Uterus (tissue), 4 donors: ENCODE data around the gene NKAPD1. TPM values are rescaled to one million over a fixed set of nuclear protein-coding genes. Genes with fewer than 3 reads are reported as not detected.
"Not testable (repeated sequence)": the region's sequence is repeated elsewhere in the genome, so short reads cannot be mapped to it uniquely, and the experiment has no call there.

Source experiments
- DNase-seq, 2 donors: peaks; one replicate each; pipeline ENCODE4 v3.0.0-alpha.2; 2019 to 2020
- H3K27ac ChIP-seq, 2 donors: fragments of 200-600 bp; sonication (generic); 1 replicate in 1 of 2; 2 replicates in 1 of 2; pipeline ENCODE4 v1.5.1; 2016 to 2018
- H3K27me3 ChIP-seq, 2 donors: fragments of 200-600 bp; sonication (generic); one replicate each; pipeline ENCODE4 v1.5.1; 2018 to 2019; ENCODE audit warnings: control low read depth in 1 of 2
- H3K36me3 ChIP-seq, 2 donors: fragments of 200-600 bp; sonication (generic); one replicate each; pipeline ENCODE4 v1.5.1; 2019; ENCODE audit warnings: control low read depth in 1 of 2
- H3K4me1 ChIP-seq, 2 donors: fragments of 200-600 bp; sonication (generic); one replicate each; pipeline ENCODE4 v1.5.1; 2018 to 2019; ENCODE audit warnings: control low read depth in 1 of 2
- H3K4me3 ChIP-seq, 2 donors: fragments of 200-600 bp; sonication (generic); 1 replicate in 1 of 2; 2 replicates in 1 of 2; pipeline ENCODE4 v1.5.1; 2018 to 2019; ENCODE audit warnings: mild to moderate bottlenecking in 1 of 2
- H3K9me3 ChIP-seq, 2 donors: fragments of 200-600 bp; sonication (generic); one replicate each; pipeline ENCODE4 v1.5.1; 2019; ENCODE audit warnings: control low read depth in 1 of 2
- CTCF ChIP-seq, 4 experiments: fragments of 200-600 bp in 2 of 4; fragments of 450-650 bp in 2 of 4; sonication (generic) in 2 of 4; IDR thresholded peaks; one replicate each; pipeline ENCODE4 v1.5.1; 2016 to 2019; ENCODE audit warnings: antibody characterized with exemption in 4 of 4, mild to moderate bottlenecking in 2 of 4, moderate library complexity in 1 of 4
- POLR2A ChIP-seq, 2 donors: fragments of 450-650 bp; IDR thresholded peaks; one replicate each; pipeline ENCODE4 v1.6.1; 2016; ENCODE audit warnings: antibody characterized with exemption in 2 of 2, mild to moderate bottlenecking in 1 of 2, moderate library complexity in 1 of 2
- intact Hi-C: fragments of 100-400 bp; cut with DNase I; formaldehyde crosslinking; loops from one replicate; pipeline ENCODE4 v1.15.1; 2023; ENCODE audit warnings: low total_unique reads
- total RNA-seq, 4 donors: library from RNA; depleted of rRNA in 3 of 4; stranded (reverse); fragments of >200 nt in 3 of 4; gene quantifications; one replicate each; pipeline versions ENCODE4 v1.1.0 to v1.2.4, GENCODE V29; 2014 to 2023
- donor health status: DM: yes; HTN: yes; CAD: no.

Gene NKAPD1
- total RNA-seq, 4 donors from 2014 or later: 2.3 to 32.9 (median 14.3) TPM

GRCh38 chr11:112033902-112034301 is 40.2 kb upstream of the NKAPD1 start:
- no peaks in the 10 kb centered on the region for H3K36me3 ChIP-seq
- H3K27ac ChIP-seq: no peak overlapping the region
- intact Hi-C loops: no loop called here

GRCh38 chr11:112037527-112037926 is 36.6 kb upstream of the NKAPD1 start:
- Histone ChIP-seq H3K36me3 (no peaks in the 10 kb centered on the region), H3K4me1 (no peaks in the 10 kb centered on the region), H3K4me3 (no peak overlapping the region), H3K9me3 (no peaks in the 10 kb centered on the region), H3K27ac (no peak overlapping the region), H3K27me3 (no peaks in the 10 kb centered on the region)
- TF ChIP-seq POLR2A (IDR thresholded peaks at IDR 0.05): no peak
- TF ChIP-seq CTCF (IDR thresholded peaks at IDR 0.05): no peak
- no peak for DNase-seq
- intact Hi-C loops: no loop called here

More at GRCh38 chr11:112033902-112034301, 40.2 kb upstream of the NKAPD1 start:
- H3K9me3 ChIP-seq: no peaks in the 10 kb centered on the region
- no peak overlapping the region for H3K4me3 ChIP-seq
- H3K27me3 ChIP-seq: no peaks in the 10 kb centered on the region
- TF ChIP-seq CTCF (IDR thresholded peaks at IDR 0.05) (no peak), POLR2A (IDR thresholded peaks at IDR 0.05) (no peak)
- no peaks in the 10 kb centered on the region for H3K4me1 ChIP-seq
- DNase-seq: no peak

- H3K4me1 ChIP-seq: no peaks in the 10 kb centered on the region
- intact Hi-C loops: no loop called here
- no peak overlapping the region for H3K4me3 ChIP-seq
- TF ChIP-seq CTCF (IDR thresholded peaks at IDR 0.05) (no peak), POLR2A (IDR thresholded peaks at IDR 0.05) (no peak)
- no peaks in the 10 kb centered on the region for H3K36me3 ChIP-seq
- no peaks in the 10 kb centered on the region for H3K9me3 ChIP-seq
- DNase-seq: no peak
- H3K27ac ChIP-seq: no peak overlapping the region
- no peaks in the 10 kb centered on the region for H3K27me3 ChIP-seq
Observed at GRCh38 chr11:112042161-112042960, 31.7 kb upstream of the NKAPD1 start.

GRCh38 chr11:112042961-112043304 is 31.2 kb upstream of the NKAPD1 start:
- Histone ChIP-seq H3K4me1 (no peaks in the 10 kb centered on the region), H3K9me3 (no peaks in the 10 kb centered on the region), H3K36me3 (no peaks in the 10 kb centered on the region), H3K4me3 (no peak overlapping the region), H3K27me3 (no peaks in the 10 kb centered on the region), H3K27ac (no peak overlapping the region)
- no peak for DNase-seq
- TF ChIP-seq CTCF (IDR thresholded peaks at IDR 0.05) (no peak), POLR2A (IDR thresholded peaks at IDR 0.05) (no peak)
- intact Hi-C loops: no loop called here

GRCh38 chr11:112044961-112045360 is 29.1 kb upstream of the NKAPD1 start:
- Histone ChIP-seq H3K4me3 (no peak overlapping the region), H3K27me3 (no peaks in the 10 kb centered on the region), H3K9me3 (no peaks in the 10 kb centered on the region), H3K27ac (no peak overlapping the region), H3K36me3 (no peaks in the 10 kb centered on the region), H3K4me1 (no peaks in the 10 kb centered on the region)
- no peak for TF ChIP-seq CTCF (IDR thresholded peaks at IDR 0.05)
- no peak for TF ChIP-seq POLR2A (IDR thresholded peaks at IDR 0.05)
- intact Hi-C loops: no loop called here
- DNase-seq: no peak

- H3K9me3 ChIP-seq, intact Hi-C loops, DNase-seq, H3K4me3 ChIP-seq, H3K36me3 ChIP-seq, H3K27me3 ChIP-seq, H3K27ac ChIP-seq, H3K4me1 ChIP-seq: not testable (repeated sequence)
Observed at GRCh38 chr11:112046647-112047046, 27.5 kb upstream of the NKAPD1 start.

GRCh38 chr11:112048256-112048655 is 25.8 kb upstream of the NKAPD1 start:
- H3K4me3 ChIP-seq, H3K36me3 ChIP-seq, H3K4me1 ChIP-seq, DNase-seq, H3K27ac ChIP-seq, H3K27me3 ChIP-seq, H3K9me3 ChIP-seq, intact Hi-C loops: not testable (repeated sequence)
